DMS114 treated with DMSO at 0.1 percent for 48 hours (cell line): ENCODE measurements around the gene ANKFN1.

Source experiments
- DNase-seq: peaks from one replicate; lab custom pipeline; 2025; ENCODE audit not compliant: unreplicated experiment; lab: John Stamatoyannopoulos, UW

The ANKFN1 gene

GRCh38 chr17:56152874-56153602 is at the start of gene ANKFN1:
Gene ANKFN1, plus strand, starts transcription at chr17:56153475. Its CDS starts 59,193 bp downstream, at chr17:56212668.
- no peak for DNase-seq

GRCh38 chr17:56108811-56109284 is 44.4 kb upstream of the ANKFN1 start:
- no peak for DNase-seq

- DNase-seq, result no peak
These were observed 43.4 kb upstream of the ANKFN1 start for GRCh38 chr17:56109836-56110235.

- DNase-seq, result no peak
These were observed 42.7 kb upstream of the ANKFN1 start for GRCh38 chr17:56110463-56111135.

GRCh38 chr17:56111706-56112485 is 41.4 kb upstream of the ANKFN1 start:
- no peak for DNase-seq

GRCh38 chr17:56113486-56113885 is 39.8 kb upstream of the ANKFN1 start:
- no peak for DNase-seq

- DNase-seq, result no peak
These were observed 38.8 kb upstream of the ANKFN1 start for GRCh38 chr17:56114469-56114868.

GRCh38 chr17:56119191-56119590 is 34.1 kb upstream of the ANKFN1 start:
- no peak for DNase-seq

- DNase-seq, result no peak
These were observed 33.3 kb upstream of the ANKFN1 start for GRCh38 chr17:56119936-56120335.

- no peak for DNase-seq
These were observed 31.9 kb upstream of the ANKFN1 start for GRCh38 chr17:56121191-56122051.

GRCh38 chr17:56125830-56126819 is 27.1 kb upstream of the ANKFN1 start:
- no peak for DNase-seq

GRCh38 chr17:56130026-56130425 is 23.2 kb upstream of the ANKFN1 start:
- DNase-seq, result no peak

- DNase-seq, result no peak
These were observed 22.6 kb upstream of the ANKFN1 start for GRCh38 chr17:56130631-56131030.

- no peak for DNase-seq
These were observed 21.8 kb upstream of the ANKFN1 start for GRCh38 chr17:56131431-56131830.

- DNase-seq, result no peak
These were observed 17.0 kb upstream of the ANKFN1 start for GRCh38 chr17:56136301-56136700.

- no peak for DNase-seq
These were observed 12.0 kb upstream of the ANKFN1 start for GRCh38 chr17:56141046-56141839.

- no peak for DNase-seq
These were observed 10.9 kb upstream of the ANKFN1 start for GRCh38 chr17:56142325-56142724.

- DNase-seq, result no peak
These were observed 10.5 kb upstream of the ANKFN1 start for GRCh38 chr17:56142781-56143180.

- no peak for DNase-seq
These were observed 9.1 kb upstream of the ANKFN1 start for GRCh38 chr17:56144223-56144622.
